B cell (primary cell): ENCODE measurements around the gene DDO. TPM values are rescaled to one million over a fixed set of nuclear protein-coding genes. Genes with fewer than 3 reads are reported as not detected.

Source experiments
- ATAC-seq: fragments of 200-7000 bp; cut with Tn5 transposase; one replicate; pipeline ENCODE4 v1.10.0; 2021; ENCODE audit warnings: low read depth, mild to moderate bottlenecking, moderate number of reproducible peaks, moderate library complexity
- CTCF ChIA-PET: fragments of 350-600 bp; sonication (Branson Sonifier 250); formaldehyde crosslinking; loops from one replicate; lab custom pipeline; 2021; ENCODE audit warnings: antibody characterized with exemption, inconsistent platforms; lab: Charles Lee
- POLR2A ChIA-PET: fragments of 350-600 bp; sonication (Branson Sonifier 250); formaldehyde crosslinking; loops from one replicate; lab custom pipeline; 2021; ENCODE audit warnings: antibody characterized with exemption; lab: Charles Lee
- DNase-seq: peaks from one replicate; pipeline ENCODE4 v3.0.0; 2013
- H2AFZ ChIP-seq: 2 replicates; pipeline ENCODE4 v1.6.1; 2012; ENCODE audit warnings: mild to moderate bottlenecking, low read depth, low read length; ENCODE audit not compliant: insufficient read depth, poor library complexity, severe bottlenecking
- H3K27ac ChIP-seq, 2 donors: 1 replicate in 1 of 2; 2 replicates in 1 of 2; pipeline ENCODE4 v1.5.1; 2012 to 2013; ENCODE audit warnings: low read length in 2 of 2, mild to moderate bottlenecking in 2 of 2, moderate library complexity in 1 of 2
- H3K27me3 ChIP-seq, 4 experiments: fragments of 200-600 bp in 1 of 4; sonication (generic) in 1 of 4; replicated peaks in 1 of 4; 1 replicate in 2 of 4; 2 replicates in 2 of 4; pipeline versions ENCODE4 v1.6.1 to v1.7.0; 2013 to 2016; ENCODE audit warnings: low read length in 3 of 4, mild to moderate bottlenecking in 2 of 4, mixed read lengths in 1 of 4, moderate library complexity in 1 of 4; ENCODE audit not compliant: insufficient read depth in 4 of 4, control insufficient read depth in 3 of 4; ENCODE audit errors: control extremely low read depth in 1 of 4
- H3K36me3 ChIP-seq, 2 experiments: replicated peaks in 1 of 2; 1 replicate in 1 of 2; 2 replicates in 1 of 2; pipeline versions ENCODE4 v1.6.1 to v1.7.1; 2013; ENCODE audit warnings: low read length in 1 of 2; ENCODE audit not compliant: insufficient read depth in 2 of 2, control insufficient read depth in 1 of 2; ENCODE audit errors: control extremely low read depth in 1 of 2, extremely low read depth in 1 of 2
- H3K4me1 ChIP-seq, 2 donors: fragments of 200-600 bp in 1 of 2; sonication (generic) in 1 of 2; 1 replicate in 1 of 2; 2 replicates in 1 of 2; pipeline versions ENCODE4 v1.5.1 to v1.6.1; 2013 to 2017; ENCODE audit warnings: low read length in 2 of 2; ENCODE audit not compliant: control insufficient read depth in 2 of 2, insufficient read depth in 2 of 2
- H3K4me2 ChIP-seq: replicated peaks from 2 replicates; pipeline ENCODE3; 2012; ENCODE audit warnings: mild to moderate bottlenecking, low read depth, low read length; ENCODE audit not compliant: poor library complexity, severe bottlenecking
- H3K4me3 ChIP-seq, 5 experiments: fragments of 200-600 bp in 1 of 5; sonication (generic) in 1 of 5; 1 replicate in 3 of 5; 2 replicates in 2 of 5; pipeline versions ENCODE4 v1.5.1 to v1.7.0; 2011 to 2016; ENCODE audit warnings: low read length in 4 of 5, mild to moderate bottlenecking in 4 of 5, low read depth in 2 of 5, control low read depth in 1 of 5, moderate library complexity in 1 of 5; ENCODE audit not compliant: insufficient read depth in 1 of 5; ENCODE audit errors: control extremely low read depth in 1 of 5, extremely low read depth in 1 of 5
- H3K79me2 ChIP-seq: fragments of 200-600 bp; sonication (generic); one replicate; pipeline ENCODE4 v1.6.0; 2016; ENCODE audit warnings: low read length; ENCODE audit not compliant: control insufficient read depth, insufficient read depth
- H3K9ac ChIP-seq: fragments of 200-600 bp; sonication (generic); 2 replicates; pipeline ENCODE4 v1.6.1; 2017; ENCODE audit warnings: mild to moderate bottlenecking, low read length, moderate library complexity
- H3K9me3 ChIP-seq, 3 donors: one replicate each; pipeline versions ENCODE4 v1.6.1 to v1.7.1; 2013; ENCODE audit warnings: low read length in 2 of 3; ENCODE audit not compliant: control insufficient read depth in 2 of 3, insufficient read depth in 1 of 3; ENCODE audit errors: control extremely low read depth in 1 of 3
- H4K20me1 ChIP-seq: 2 replicates; pipeline ENCODE4 v1.6.0; 2012; ENCODE audit warnings: mild to moderate bottlenecking, low read length; ENCODE audit not compliant: insufficient read depth, control insufficient read depth, poor library complexity, severe bottlenecking
- H3K27ac Mint-ChIP-seq: one replicate; pipeline ENCODE4 v1.8.0; 2021; ENCODE audit warnings: mixed read lengths
- H3K27me3 Mint-ChIP-seq: one replicate; pipeline ENCODE4 v1.8.0; 2021; ENCODE audit warnings: mixed read lengths
- H3K4me1 Mint-ChIP-seq: one replicate; pipeline ENCODE4 v1.8.0; 2021; ENCODE audit warnings: mixed read lengths
- H3K4me3 Mint-ChIP-seq: one replicate; pipeline ENCODE4 v1.8.0; 2021; ENCODE audit warnings: mixed read lengths
- H3K9me3 Mint-ChIP-seq: one replicate; pipeline ENCODE4 v1.8.0; 2022; ENCODE audit warnings: mixed read lengths; ENCODE audit not compliant: insufficient read depth
- EZH2 ChIP-seq: IDR thresholded peaks from 2 replicates; pipeline ENCODE4 v1.6.1; 2012; ENCODE audit warnings: borderline replicate concordance, low read depth, mild to moderate bottlenecking, moderate library complexity, low read length; ENCODE audit not compliant: insufficient read depth, poor library complexity, severe bottlenecking
- WGBS: methylation state at CpG from one replicate; pipeline ENCODE4 v1.1.5; 2013; ENCODE audit warnings: missing lambda C conversion rate; ENCODE audit not compliant: insufficient coverage; 5-methylcytosine and 5-hydroxymethylcytosine counted together
- intact Hi-C: fragments of 100-400 bp; cut with micrococcal nuclease; formaldehyde crosslinking; loops from one replicate; pipeline ENCODE4 v1.10.0; 2022
- polyA plus RNA-seq: library from polyadenylated mRNA; depleted of rRNA; stranded (reverse); fragments of >200 nt; gene quantifications from 2 replicates; pipeline ENCODE4 v1.2.3, GENCODE V29; 2012
- total RNA-seq, 2 donors: library from RNA; stranded (reverse); fragments of 120-200 nt in 1 of 2; gene quantifications; 1 replicate in 1 of 2; 2 replicates in 1 of 2; pipeline versions ENCODE4 v1.2.3 to v1.2.4, GENCODE V29; 2013 to 2022
- TF ChIP-seq, protein P1 (sequence below): fragments of 200-600 bp; IDR thresholded peaks from one replicate; pipeline ENCODE4 v1.8.0; 2022; ENCODE audit warnings: antibody characterized with exemption, mild to moderate bottlenecking

The DDO gene
- total and polyA plus RNA-seq, 2 donors (not counting 1 experiment from before 2014, with no cell fraction given) = not detected

DNA sequence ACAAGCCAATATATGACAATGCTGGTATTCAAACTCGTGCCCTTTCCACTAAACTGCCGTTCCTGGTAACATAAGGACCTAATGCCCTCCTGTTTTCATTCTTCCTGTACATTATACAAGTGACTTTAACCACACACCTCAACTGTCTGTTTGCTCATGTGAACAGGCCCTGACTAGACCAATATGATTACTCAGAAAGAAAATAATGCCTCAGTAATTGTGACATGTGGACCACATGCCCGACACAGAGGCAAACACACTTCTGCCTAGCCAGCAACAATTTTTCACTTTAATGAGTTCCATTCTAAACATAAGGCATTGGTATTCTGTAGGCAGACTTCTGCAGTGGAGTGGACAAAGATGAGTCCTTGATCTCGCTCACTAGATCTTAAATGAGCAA lies 31.0 kb upstream of the DDO start:
- Histone ChIP-seq H3K36me3 (no peaks in the 10 kb centered on the region), H3K4me2 (no peak overlapping the region), H3K27me3 (peaks cover 0 to 4% (median 0%) of the 10 kb centered on the region in 4 experiments), H2AFZ (no peak overlapping the region), H3K9me3 (no peaks in the 10 kb centered on the region), H3K79me2 (no peaks in the 10 kb centered on the region), H4K20me1 (no peaks in the 10 kb centered on the region), H3K9ac (no peak overlapping the region), H3K4me3 (no peak overlapping the region), H3K4me1 (peaks cover 5 to 9% of the 10 kb centered on the region in 2 donors), H3K27ac (no peak overlapping the region)
- DNase-seq = no peak
- TF ChIP-seq EZH2 = no peak
- Mint-ChIP-seq H3K27me3 (peaks cover 9% of the 10 kb centered on the region), H3K27ac (no peak overlapping the region), H3K4me1 (no peaks in the 10 kb centered on the region), H3K9me3 (no peaks in the 10 kb centered on the region), H3K4me3 (no peak overlapping the region)
- ChIA-PET POLR2A (no interaction called here), CTCF (no interaction called here)
- WGBS = 79% methylated on average over 2 of the region's 4 CpGs
- intact Hi-C loops = no loop called here
- no peak for ATAC-seq

DNA sequence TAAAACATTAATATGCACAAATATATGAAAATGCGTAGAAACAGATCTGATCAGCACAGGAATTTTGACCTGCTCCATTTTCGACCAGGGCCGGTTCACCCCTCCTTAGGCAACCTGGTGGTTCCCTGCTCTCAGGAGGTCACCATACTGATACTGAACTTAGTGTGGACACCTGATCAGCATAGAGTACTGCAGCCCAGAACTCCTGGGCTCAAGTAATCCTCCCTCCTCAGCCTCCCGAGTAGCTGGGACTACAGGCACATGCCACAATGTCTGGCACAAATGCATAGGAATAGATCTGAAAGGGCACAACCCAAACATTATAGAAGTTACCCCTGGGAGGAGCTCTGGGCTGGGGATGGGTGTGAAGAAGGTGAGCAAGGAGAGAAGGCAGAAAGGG lies 24.7 kb upstream of the DDO start:
- intact Hi-C loops = no loop called here
- Histone ChIP-seq H3K4me3 (no peak overlapping the region), H3K79me2 (no peaks in the 10 kb centered on the region), H3K27ac (no peak overlapping the region), H3K36me3 (no peaks in the 10 kb centered on the region), H3K9ac (no peak overlapping the region), H2AFZ (no peak overlapping the region), H3K27me3 (peaks cover 0 to 5% (median 0%) of the 10 kb centered on the region in 4 experiments), H3K4me1 (no peaks in the 10 kb centered on the region), H4K20me1 (no peaks in the 10 kb centered on the region), H3K9me3 (peaks cover 0 to 3% (median 0%) of the 10 kb centered on the region in 3 donors), H3K4me2 (no peak overlapping the region)
- ChIA-PET POLR2A (no interaction called here), CTCF (no interaction called here)
- TF ChIP-seq, protein P1, sequence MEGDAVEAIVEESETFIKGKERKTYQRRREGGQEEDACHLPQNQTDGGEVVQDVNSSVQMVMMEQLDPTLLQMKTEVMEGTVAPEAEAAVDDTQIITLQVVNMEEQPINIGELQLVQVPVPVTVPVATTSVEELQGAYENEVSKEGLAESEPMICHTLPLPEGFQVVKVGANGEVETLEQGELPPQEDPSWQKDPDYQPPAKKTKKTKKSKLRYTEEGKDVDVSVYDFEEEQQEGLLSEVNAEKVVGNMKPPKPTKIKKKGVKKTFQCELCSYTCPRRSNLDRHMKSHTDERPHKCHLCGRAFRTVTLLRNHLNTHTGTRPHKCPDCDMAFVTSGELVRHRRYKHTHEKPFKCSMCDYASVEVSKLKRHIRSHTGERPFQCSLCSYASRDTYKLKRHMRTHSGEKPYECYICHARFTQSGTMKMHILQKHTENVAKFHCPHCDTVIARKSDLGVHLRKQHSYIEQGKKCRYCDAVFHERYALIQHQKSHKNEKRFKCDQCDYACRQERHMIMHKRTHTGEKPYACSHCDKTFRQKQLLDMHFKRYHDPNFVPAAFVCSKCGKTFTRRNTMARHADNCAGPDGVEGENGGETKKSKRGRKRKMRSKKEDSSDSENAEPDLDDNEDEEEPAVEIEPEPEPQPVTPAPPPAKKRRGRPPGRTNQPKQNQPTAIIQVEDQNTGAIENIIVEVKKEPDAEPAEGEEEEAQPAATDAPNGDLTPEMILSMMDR = no peak
- no peak for TF ChIP-seq EZH2
- ATAC-seq (no peak), DNase-seq (no peak)
- peaks cover 38% of the 10 kb centered on the region for H3K27me3 Mint-ChIP-seq
- 96% methylated on average over 3 of the region's 4 CpGs for WGBS
- H3K4me1 Mint-ChIP-seq = no peaks in the 10 kb centered on the region
- H3K4me3 Mint-ChIP-seq = no peak overlapping the region
- H3K27ac Mint-ChIP-seq = no peak overlapping the region
- no peaks in the 10 kb centered on the region for H3K9me3 Mint-ChIP-seq
